Osteocyte (in vitro differentiated cells): Measurements from ENCODE around the gene MICAL1. TPM values are rescaled to one million over a fixed set of nuclear protein-coding genes. Genes with fewer than 3 reads are reported as not detected.
A peak's percentile ranks its signal among the peaks of the same experiment; 100 is the strongest.

Source experiments
- DNase-seq: peaks from one replicate; pipeline ENCODE4 v3.0.0; 2021; ENCODE audit warnings: mixed read lengths; ENCODE audit not compliant: unreplicated experiment; ENCODE audit errors: extremely low spot score
- H3K27ac Mint-ChIP-seq: one replicate; pipeline ENCODE4 v1.8.0; 2021; ENCODE audit warnings: mild to moderate bottlenecking, mixed read lengths; ENCODE audit not compliant: unreplicated experiment
- H3K27me3 Mint-ChIP-seq: one replicate; pipeline ENCODE4 v1.8.0; 2021; ENCODE audit warnings: mixed read lengths; ENCODE audit not compliant: unreplicated experiment
- H3K36me3 Mint-ChIP-seq: one replicate; pipeline ENCODE4 v1.8.0; 2021; ENCODE audit warnings: mixed read lengths; ENCODE audit not compliant: unreplicated experiment
- H3K4me1 Mint-ChIP-seq: one replicate; pipeline ENCODE4 v1.8.0; 2021; ENCODE audit warnings: mixed read lengths; ENCODE audit not compliant: unreplicated experiment
- H3K4me3 Mint-ChIP-seq: one replicate; pipeline ENCODE4 v1.8.0; 2021; ENCODE audit warnings: mild to moderate bottlenecking, moderate library complexity, mixed read lengths; ENCODE audit not compliant: unreplicated experiment
- H3K9me3 Mint-ChIP-seq: one replicate; pipeline ENCODE4 v1.8.0; 2021; ENCODE audit warnings: mixed read lengths; ENCODE audit not compliant: unreplicated experiment
- CTCF ChIP-seq: fragments of 200-600 bp; sonication (generic); IDR thresholded peaks from 2 replicates; pipeline ENCODE4 v1.5.0; 2021; ENCODE audit warnings: antibody characterized with exemption, mild to moderate bottlenecking, moderate library complexity
- long read RNA-seq: library from polyadenylated mRNA; unstranded; transcript quantifications from one replicate; pipeline ENCODE4 v2.0.0, GENCODE V29; 2021
- total RNA-seq: library from RNA; stranded (reverse); gene quantifications from 2 replicates; pipeline ENCODE4 v1.2.1, GENCODE V29; 2021

The MICAL1 gene
- total RNA-seq, result 53.6 and 59.5 TPM in 2 replicates
- long read RNA-seq, transcript MICAL1-202 (25 exons, 3,645 nt), result major isoform, 7 of 52 reads
- long read RNA-seq, partial matches to known transcripts, result 29 of 52 reads
- long read RNA-seq, other reads (novel, unspliced or antisense), result 16 of 52 reads

GRCh38 chr6:109455437-109456110, at the start of gene MICAL1:
TSS of gene MICAL1 (minus strand) at chr6:109455772. CDS start at chr6:109454196, 1,576 bp downstream.
- no peaks in the 10 kb centered on the region for H3K9me3 Mint-ChIP-seq
- no peaks in the 10 kb centered on the region for H3K27me3 Mint-ChIP-seq
- no peak for DNase-seq
- TF ChIP-seq CTCF, result peak; percentile 29
- H3K4me1 Mint-ChIP-seq, result peaks cover 20% of the 10 kb centered on the region
- peak within 1 kb of the TSS; percentile 85 for H3K27ac Mint-ChIP-seq
- no peaks in the 10 kb centered on the region for H3K36me3 Mint-ChIP-seq
- H3K4me3 Mint-ChIP-seq, result peak within 1 kb of the TSS; percentile 92

- peaks cover 32% of the 10 kb centered on the region for H3K27me3 Mint-ChIP-seq
- no peak overlapping the region for H3K4me3 Mint-ChIP-seq
- H3K36me3 Mint-ChIP-seq, result no peaks in the 10 kb centered on the region
- no peak for DNase-seq
- TF ChIP-seq CTCF, result no peak
- no peaks in the 10 kb centered on the region for H3K9me3 Mint-ChIP-seq
- no peaks in the 10 kb centered on the region for H3K4me1 Mint-ChIP-seq
- H3K27ac Mint-ChIP-seq, result no peak overlapping the region
These were observed 48.0 kb upstream of the MICAL1 start for GRCh38 chr6:109503327-109504224.

GRCh38 chr6:109498936-109499335, 43.4 kb upstream of the MICAL1 start:
- DNase-seq, result no peak
- no peaks in the 10 kb centered on the region for H3K9me3 Mint-ChIP-seq
- H3K36me3 Mint-ChIP-seq, result no peaks in the 10 kb centered on the region
- H3K27me3 Mint-ChIP-seq, result peaks cover 45% of the 10 kb centered on the region
- H3K4me3 Mint-ChIP-seq, result no peak overlapping the region
- no peak for TF ChIP-seq CTCF
- no peaks in the 10 kb centered on the region for H3K4me1 Mint-ChIP-seq
- H3K27ac Mint-ChIP-seq, result no peak overlapping the region

GRCh38 chr6:109498052-109498451, 42.5 kb upstream of the MICAL1 start:
- H3K4me3 Mint-ChIP-seq, result no peak overlapping the region
- H3K27me3 Mint-ChIP-seq, result peaks cover 51% of the 10 kb centered on the region
- H3K36me3 Mint-ChIP-seq, result no peaks in the 10 kb centered on the region
- no peak for DNase-seq
- no peak for TF ChIP-seq CTCF
- no peak overlapping the region for H3K27ac Mint-ChIP-seq
- H3K4me1 Mint-ChIP-seq, result no peaks in the 10 kb centered on the region
- no peaks in the 10 kb centered on the region for H3K9me3 Mint-ChIP-seq
